NCI-H2227 (cell line): ENCODE data around the gene PRXL2A.

Experiments used
- DNase-seq: peaks from one replicate; lab custom pipeline; 2025; ENCODE audit not compliant: unreplicated experiment; lab: John Stamatoyannopoulos, UW

Gene PRXL2A

GRCh38 chr10:80444124-80444523 lies 35.8 kb downstream of the PRXL2A start:
- no peak for DNase-seq

- DNase-seq: peak; percentile 72
Measured at GRCh38 chr10:80444646-80445319, 36.4 kb downstream of the PRXL2A start.

- no peak for DNase-seq
Measured at GRCh38 chr10:80447436-80448190, 39.3 kb downstream of the PRXL2A start.

- no peak for DNase-seq
Measured at GRCh38 chr10:80448209-80448942, 40.0 kb downstream of the PRXL2A start.

GRCh38 chr10:80449520-80449919 lies 41.2 kb downstream of the PRXL2A start:
- no peak for DNase-seq

- no peak for DNase-seq
Measured at GRCh38 chr10:80451132-80451531, 42.8 kb downstream of the PRXL2A start.

GRCh38 chr10:80452069-80452468 lies 43.7 kb downstream of the PRXL2A start:
- no peak for DNase-seq

- DNase-seq: no peak
Measured at GRCh38 chr10:80452640-80453039, 44.3 kb downstream of the PRXL2A start.

GRCh38 chr10:80453056-80453841 lies 44.9 kb downstream of the PRXL2A start:
- no peak for DNase-seq

GRCh38 chr10:80453842-80454512 lies 45.6 kb downstream of the PRXL2A start, which contains the start of gene TSPAN14:
Gene TSPAN14 (plus strand): TSS chr10:80454310. CDS start chr10:80489234, 34,924 bp downstream.
- peak; percentile 81 for DNase-seq

GRCh38 chr10:80454513-80455460 lies 46.4 kb downstream of the PRXL2A start:
- DNase-seq: peak; percentile 69

GRCh38 chr10:80455461-80456349 lies 47.4 kb downstream of the PRXL2A start:
- DNase-seq: no peak

- no peak for DNase-seq
Measured at GRCh38 chr10:80457554-80458262, 49.4 kb downstream of the PRXL2A start.

- DNase-seq: no peak
Measured at GRCh38 chr10:80458263-80458625, 49.9 kb downstream of the PRXL2A start.

- DNase-seq: no peak
Measured at GRCh38 chr10:80458638-80459037, 50.3 kb downstream of the PRXL2A start.

GRCh38 chr10:80459047-80459865 lies 50.9 kb downstream of the PRXL2A start:
- no peak for DNase-seq
